Activated CD8-positive, alpha-beta T cell treated with anti-CD3 and anti-CD28 coated beads for 36 hours (primary cell): ENCODE measurements around the gene IL1RN. TPM values are rescaled to one million over a fixed set of nuclear protein-coding genes. Genes with fewer than 3 reads are reported as not detected.

Experiments used
- ATAC-seq: fragments of 200-7000 bp; cut with Tn5 transposase; one replicate; pipeline ENCODE4 v1.10.0; 2021; ENCODE audit warnings: mild to moderate bottlenecking, moderate library complexity
- CTCF ChIA-PET: fragments of 350-600 bp; sonication (Branson Sonifier 250); formaldehyde crosslinking; loops from one replicate; lab custom pipeline; 2021; ENCODE audit warnings: antibody characterized with exemption; lab: Charles Lee
- POLR2A ChIA-PET: fragments of 350-600 bp; sonication (Branson Sonifier 250); formaldehyde crosslinking; loops from one replicate; lab custom pipeline; 2021; ENCODE audit warnings: antibody characterized with exemption; lab: Charles Lee
- DNase-seq: peaks from one replicate; pipeline ENCODE4 v3.0.0-alpha.2; 2020
- H3K27ac Mint-ChIP-seq: one replicate; pipeline ENCODE4 v1.8.0; 2021; ENCODE audit warnings: mild to moderate bottlenecking, mixed read lengths
- H3K27me3 Mint-ChIP-seq: one replicate; pipeline ENCODE4 v1.8.0; 2021; ENCODE audit warnings: mixed read lengths
- H3K36me3 Mint-ChIP-seq: one replicate; pipeline ENCODE4 v1.8.0; 2021; ENCODE audit warnings: low read depth, mixed read lengths
- H3K4me1 Mint-ChIP-seq: one replicate; pipeline ENCODE4 v1.8.0; 2021; ENCODE audit warnings: low read depth, mixed read lengths
- H3K4me3 Mint-ChIP-seq: one replicate; pipeline ENCODE4 v1.8.0; 2021; ENCODE audit warnings: mild to moderate bottlenecking, moderate library complexity, mixed read lengths
- H3K9me3 Mint-ChIP-seq: one replicate; pipeline ENCODE4 v1.8.0; 2021; ENCODE audit warnings: mixed read lengths
- CTCF ChIP-seq: fragments of 200-600 bp; IDR thresholded peaks from one replicate; pipeline ENCODE4 v1.8.0; 2022; ENCODE audit warnings: antibody characterized with exemption, mild to moderate bottlenecking
- intact Hi-C: fragments of 100-400 bp; cut with micrococcal nuclease; formaldehyde crosslinking; loops from one replicate; pipeline ENCODE4 v1.10.0; 2022
- total RNA-seq, 2 experiments: library from RNA; stranded (reverse); gene quantifications; one replicate each; pipeline ENCODE4 v1.2.3, GENCODE V29; 2021

The IL1RN gene
- total RNA-seq, 2 experiments from 2014 or later: 0.50 to 0.85 TPM

GRCh38 chr2:113180131-113180946 is 52.9 kb downstream of the IL1RN start:
- ChIA-PET CTCF (interaction anchor here (0.9 to 4.6 kb wide), 15 partner anchors 9 to 190 kb away, joined by 3 to 82 read pairs (median 4); no protein-coding TSS in a partner anchor), POLR2A (interaction anchor here (0.6 to 3.0 kb wide), 13 partner anchors 8 to 82 kb away, joined by 3 to 16 read pairs (median 3); no protein-coding TSS in a partner anchor)
- H3K4me3 Mint-ChIP-seq: peak overlapping the region; percentile 84
- peaks cover 88% of the 10 kb centered on the region for H3K36me3 Mint-ChIP-seq
- no peak for TF ChIP-seq CTCF
- no peaks in the 10 kb centered on the region for H3K9me3 Mint-ChIP-seq
- DNase-seq: peak; percentile 52
- peak; percentile 40 for ATAC-seq
- intact Hi-C loops: loop anchor here (5.0 kb wide), 1 partner anchor 43 kb away; no protein-coding TSS in a partner anchor
- peaks cover 83% of the 10 kb centered on the region for H3K4me1 Mint-ChIP-seq
- peak overlapping the region; percentile 79 for H3K27ac Mint-ChIP-seq
- no peaks in the 10 kb centered on the region for H3K27me3 Mint-ChIP-seq

GRCh38 chr2:113181258-113182051 is 54.1 kb downstream of the IL1RN start:
- peak overlapping the region; percentile 79 for H3K27ac Mint-ChIP-seq
- ChIA-PET CTCF (interaction anchor here (1.0 to 4.6 kb wide), 10 partner anchors 10 to 103 kb away, joined by 3 to 82 read pairs (median 6); no protein-coding TSS in a partner anchor), POLR2A (interaction anchor here (0.9 to 3.0 kb wide), 10 partner anchors 9 to 75 kb away, joined by 3 to 16 read pairs (median 5); no protein-coding TSS in a partner anchor)
- no peak for DNase-seq
- H3K27me3 Mint-ChIP-seq: no peaks in the 10 kb centered on the region
- intact Hi-C loops: loop anchor here (5.0 kb wide), 1 partner anchor 44 kb away; no protein-coding TSS in a partner anchor
- peaks cover 90% of the 10 kb centered on the region for H3K4me1 Mint-ChIP-seq
- no peak for TF ChIP-seq CTCF
- H3K36me3 Mint-ChIP-seq: peaks cover 88% of the 10 kb centered on the region
- peak; percentile 10 for ATAC-seq
- no peaks in the 10 kb centered on the region for H3K9me3 Mint-ChIP-seq
- peak overlapping the region; percentile 84 for H3K4me3 Mint-ChIP-seq

GRCh38 chr2:113182471-113183260 is 55.3 kb downstream of the IL1RN start:
- peak overlapping the region; percentile 59 for H3K27ac Mint-ChIP-seq
- TF ChIP-seq CTCF: no peak
- DNase-seq (no peak), ATAC-seq (no peak)
- CTCF ChIA-PET: interaction anchor here (0.8 to 4.6 kb wide), 4 partner anchors 17 to 103 kb away, joined by 3 to 82 read pairs (median 12); no protein-coding TSS in a partner anchor
- H3K4me3 Mint-ChIP-seq: no peak overlapping the region
- H3K9me3 Mint-ChIP-seq: no peaks in the 10 kb centered on the region
- POLR2A ChIA-PET: interaction anchor here (0.6 to 3.0 kb wide), 8 partner anchors 9 to 33 kb away, joined by 3 to 22 read pairs (median 6); partner anchors contain the start of gene PSD4
- H3K27me3 Mint-ChIP-seq: no peaks in the 10 kb centered on the region
- intact Hi-C loops: loop anchor here (5.0 kb wide), 1 partner anchor 45 kb away; no protein-coding TSS in a partner anchor
- H3K36me3 Mint-ChIP-seq: peaks cover 83% of the 10 kb centered on the region
- H3K4me1 Mint-ChIP-seq: peaks cover 89% of the 10 kb centered on the region

- POLR2A ChIA-PET: interaction anchor here (0.6 to 2.3 kb wide), 9 partner anchors 9 to 33 kb away, joined by 3 to 22 read pairs (median 6); partner anchors contain the start of gene PSD4
- Mint-ChIP-seq H3K4me1 (peaks cover 86% of the 10 kb centered on the region), H3K36me3 (peaks cover 82% of the 10 kb centered on the region), H3K27ac (peak overlapping the region; percentile 59), H3K4me3 (no peak overlapping the region), H3K9me3 (no peaks in the 10 kb centered on the region), H3K27me3 (no peaks in the 10 kb centered on the region)
- DNase-seq (no peak), ATAC-seq (no peak)
- TF ChIP-seq CTCF: no peak
- CTCF ChIA-PET: interaction anchor here (0.8 to 2.4 kb wide), 6 partner anchors 8 to 103 kb away, joined by 3 to 14 read pairs (median 5); no protein-coding TSS in a partner anchor
- intact Hi-C loops: loop anchor here (5.0 kb wide), 1 partner anchor 46 kb away; no protein-coding TSS in a partner anchor
Measured at GRCh38 chr2:113183264-113183663, 55.9 kb downstream of the IL1RN start.

Other genes starting within 250 kb of the IL1RN start
- not detected for gene IL37, start 216.4 kb upstream of the IL1RN start, total RNA-seq
- not detected for gene IL36G, start 149.6 kb upstream of the IL1RN start, total RNA-seq
- gene IL36A, start 122.1 kb upstream of the IL1RN start, total RNA-seq: not detected
- not detected for gene IL36B, start 74.7 kb upstream of the IL1RN start, total RNA-seq
- not detected for gene IL36RN, start 68.4 kb upstream of the IL1RN start, total RNA-seq
- not detected for gene IL1F10, start 59.6 kb upstream of the IL1RN start, total RNA-seq
- 100 to 1,000 TPM; 247 to 251 TPM for gene PSD4, start 46.4 kb downstream of the IL1RN start, total RNA-seq
- under 1 TPM; 0.43 to 0.63 TPM for gene PAX8, start 151.3 kb downstream of the IL1RN start, total RNA-seq